Breast epithelium (tissue), 3 donors: ENCODE data around the gene CLTCL1.

ENCODE experiments used
- CTCF ChIP-seq, 3 donors: fragments of 450-650 bp; IDR thresholded peaks; one replicate each; pipeline ENCODE4 v1.5.1; 2016 to 2017; ENCODE audit warnings: antibody characterized with exemption in 3 of 3, mild to moderate bottlenecking in 3 of 3, moderate library complexity in 3 of 3
- POLR2A ChIP-seq: fragments of 450-650 bp; IDR thresholded peaks from one replicate; pipeline ENCODE4 v1.6.1; 2016; ENCODE audit warnings: antibody characterized with exemption, mild to moderate bottlenecking, moderate library complexity
- POLR2AphosphoS5 ChIP-seq, 3 donors: sonication (generic); formaldehyde crosslinking; IDR thresholded peaks; one replicate each; pipeline ENCODE4 v1.6.1; 2017; ENCODE audit warnings: antibody characterized with exemption in 3 of 3

DNA sequence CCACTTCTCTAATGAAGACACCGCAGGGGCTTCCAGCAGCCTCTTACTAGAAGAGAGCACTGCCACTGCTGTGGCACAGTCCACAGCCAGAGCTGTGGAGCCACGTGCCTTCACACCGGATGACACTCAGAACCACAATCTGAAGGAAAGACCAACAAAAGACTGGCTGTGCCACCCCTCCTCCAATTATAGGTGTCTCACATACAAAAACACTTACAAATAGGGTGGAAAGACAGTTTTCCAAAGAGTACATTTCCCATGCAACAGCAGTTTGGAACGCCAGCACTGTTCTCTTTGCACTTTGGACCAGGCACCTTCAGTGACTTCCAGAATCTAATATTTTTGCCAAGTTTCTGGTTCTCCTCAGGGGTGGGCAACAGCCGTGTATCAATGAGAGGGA lies 74.9 kb downstream of the CLTCL1 start:
- TF ChIP-seq POLR2A (no peak), CTCF (IDR thresholded peaks at IDR 0.05) (no peak), POLR2AphosphoS5 (IDR thresholded peaks at IDR 0.05) (no peak)
